ENCODE data around the gene GRIN2A.

The GRIN2A gene

DNA sequence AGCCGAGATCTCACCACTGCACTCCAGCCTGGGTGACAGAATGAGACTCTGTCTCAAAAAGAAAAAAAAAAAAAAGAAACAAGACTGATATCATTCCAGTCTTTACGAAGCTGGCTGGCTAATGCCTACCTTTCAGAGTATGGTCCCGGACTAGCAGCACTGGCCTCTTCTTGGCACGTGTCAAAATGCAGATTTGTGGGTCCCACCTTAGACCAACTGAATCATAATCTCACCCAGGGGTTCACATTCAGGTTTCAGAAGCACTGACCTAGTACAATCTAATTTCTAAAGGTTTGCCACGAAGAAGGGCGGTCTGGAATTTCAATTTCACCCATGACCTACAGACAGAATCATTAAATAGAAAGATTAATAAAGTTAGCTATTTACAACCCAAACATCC lies 43.4 kb upstream of the GRIN2A start:
- no peaks in the 10 kb centered on the region for H3K9me3 Mint-ChIP-seq
- no peak overlapping the region for H3K27ac Mint-ChIP-seq
- H3K36me3 Mint-ChIP-seq (ENCODE audit: low read depth) = no peaks in the 10 kb centered on the region
- no peak for DNase-seq
- peaks cover 9% of the 10 kb centered on the region for H3K27me3 Mint-ChIP-seq (ENCODE audit: low read depth, poor library complexity)
- peak overlapping the region; percentile 41 for H3K4me3 Mint-ChIP-seq
- peaks cover 62% of the 10 kb centered on the region for H3K4me1 Mint-ChIP-seq
- TF ChIP-seq, protein P1, sequence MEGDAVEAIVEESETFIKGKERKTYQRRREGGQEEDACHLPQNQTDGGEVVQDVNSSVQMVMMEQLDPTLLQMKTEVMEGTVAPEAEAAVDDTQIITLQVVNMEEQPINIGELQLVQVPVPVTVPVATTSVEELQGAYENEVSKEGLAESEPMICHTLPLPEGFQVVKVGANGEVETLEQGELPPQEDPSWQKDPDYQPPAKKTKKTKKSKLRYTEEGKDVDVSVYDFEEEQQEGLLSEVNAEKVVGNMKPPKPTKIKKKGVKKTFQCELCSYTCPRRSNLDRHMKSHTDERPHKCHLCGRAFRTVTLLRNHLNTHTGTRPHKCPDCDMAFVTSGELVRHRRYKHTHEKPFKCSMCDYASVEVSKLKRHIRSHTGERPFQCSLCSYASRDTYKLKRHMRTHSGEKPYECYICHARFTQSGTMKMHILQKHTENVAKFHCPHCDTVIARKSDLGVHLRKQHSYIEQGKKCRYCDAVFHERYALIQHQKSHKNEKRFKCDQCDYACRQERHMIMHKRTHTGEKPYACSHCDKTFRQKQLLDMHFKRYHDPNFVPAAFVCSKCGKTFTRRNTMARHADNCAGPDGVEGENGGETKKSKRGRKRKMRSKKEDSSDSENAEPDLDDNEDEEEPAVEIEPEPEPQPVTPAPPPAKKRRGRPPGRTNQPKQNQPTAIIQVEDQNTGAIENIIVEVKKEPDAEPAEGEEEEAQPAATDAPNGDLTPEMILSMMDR (IDR thresholded peaks at IDR 0.05) = no peak

DNA sequence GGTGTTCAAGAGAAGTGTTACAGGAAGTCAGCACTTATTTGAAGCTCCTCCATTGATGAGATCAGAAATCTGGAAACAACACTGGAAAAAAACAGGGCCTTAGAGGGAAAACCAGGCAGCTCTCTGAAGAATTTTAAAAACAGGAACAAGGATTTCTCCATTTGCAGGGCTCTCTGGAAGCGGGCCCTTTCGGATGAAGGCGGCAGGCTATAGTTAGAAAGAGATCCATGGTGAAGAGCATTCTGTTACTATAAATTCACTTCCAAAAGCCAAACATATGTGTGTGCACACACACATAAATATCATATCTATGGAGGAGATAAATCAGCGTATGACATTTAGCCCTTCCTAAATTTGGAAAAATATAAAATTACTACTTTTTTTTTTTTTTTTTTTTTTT lies 42.6 kb upstream of the GRIN2A start:
- Mint-ChIP-seq H3K27ac (peak overlapping the region; percentile 70), H3K4me1 (peaks cover 70% of the 10 kb centered on the region), H3K36me3 (ENCODE audit: low read depth) (no peaks in the 10 kb centered on the region), H3K27me3 (ENCODE audit: low read depth, poor library complexity) (peaks cover 9% of the 10 kb centered on the region), H3K9me3 (no peaks in the 10 kb centered on the region), H3K4me3 (no peak overlapping the region)
- TF ChIP-seq, protein P1 (IDR thresholded peaks at IDR 0.05) = no peak
- no peak for DNase-seq

DNA sequence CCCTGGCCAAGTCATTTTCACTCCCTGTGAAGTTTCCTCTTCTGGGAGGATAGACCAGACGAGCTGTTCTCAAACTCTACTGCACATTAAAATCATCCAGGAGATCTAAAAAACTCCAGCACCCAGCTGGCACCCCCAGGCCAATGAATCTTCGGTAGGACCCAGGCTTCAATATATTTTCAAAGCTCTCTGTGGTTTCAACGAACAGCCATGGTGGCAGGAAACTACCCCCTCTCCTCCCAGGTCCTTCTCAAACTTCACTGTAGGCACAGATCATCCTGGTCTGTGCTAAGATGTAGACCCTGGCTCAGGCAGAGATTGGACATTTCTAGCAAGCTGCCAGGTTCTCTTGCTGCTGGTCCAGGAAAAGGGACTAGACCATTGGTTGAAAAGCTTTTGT lies 38.7 kb upstream of the GRIN2A start:
- no peak for DNase-seq
- Mint-ChIP-seq H3K4me1 (peaks cover 47% of the 10 kb centered on the region), H3K27me3 (ENCODE audit: low read depth, poor library complexity) (peaks cover 15% of the 10 kb centered on the region), H3K9me3 (no peaks in the 10 kb centered on the region), H3K27ac (no peak overlapping the region), H3K4me3 (no peak overlapping the region), H3K36me3 (ENCODE audit: low read depth) (no peaks in the 10 kb centered on the region)
- TF ChIP-seq, protein P1 (IDR thresholded peaks at IDR 0.05) = no peak

DNA sequence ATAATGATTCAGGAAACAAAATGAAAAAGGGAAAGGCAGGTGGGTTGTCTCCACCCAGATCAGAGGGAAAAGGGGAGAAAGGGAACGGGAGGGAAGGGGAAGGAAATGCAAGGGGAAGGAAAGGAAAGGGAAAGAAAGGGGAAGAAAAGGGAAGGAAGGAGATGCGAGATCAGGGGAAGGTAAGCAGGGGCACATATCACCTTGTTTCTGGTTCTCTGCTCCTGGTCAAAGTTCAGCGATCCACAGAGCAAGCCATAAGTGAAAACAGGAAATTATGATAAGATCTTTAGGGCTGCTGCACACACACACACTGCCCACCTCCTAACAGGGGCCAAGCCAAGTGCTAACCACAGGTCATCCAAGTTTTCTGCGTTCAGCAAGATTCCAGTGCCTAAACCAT lies 37.5 kb upstream of the GRIN2A start:
- H3K9me3 Mint-ChIP-seq = no peaks in the 10 kb centered on the region
- H3K27ac Mint-ChIP-seq = no peak overlapping the region
- peaks cover 15% of the 10 kb centered on the region for H3K27me3 Mint-ChIP-seq (ENCODE audit: low read depth, poor library complexity)
- TF ChIP-seq, protein P1 (IDR thresholded peaks at IDR 0.05) = no peak
- no peaks in the 10 kb centered on the region for H3K36me3 Mint-ChIP-seq (ENCODE audit: low read depth)
- H3K4me1 Mint-ChIP-seq = peaks cover 38% of the 10 kb centered on the region
- no peak for DNase-seq
- no peak overlapping the region for H3K4me3 Mint-ChIP-seq

DNA sequence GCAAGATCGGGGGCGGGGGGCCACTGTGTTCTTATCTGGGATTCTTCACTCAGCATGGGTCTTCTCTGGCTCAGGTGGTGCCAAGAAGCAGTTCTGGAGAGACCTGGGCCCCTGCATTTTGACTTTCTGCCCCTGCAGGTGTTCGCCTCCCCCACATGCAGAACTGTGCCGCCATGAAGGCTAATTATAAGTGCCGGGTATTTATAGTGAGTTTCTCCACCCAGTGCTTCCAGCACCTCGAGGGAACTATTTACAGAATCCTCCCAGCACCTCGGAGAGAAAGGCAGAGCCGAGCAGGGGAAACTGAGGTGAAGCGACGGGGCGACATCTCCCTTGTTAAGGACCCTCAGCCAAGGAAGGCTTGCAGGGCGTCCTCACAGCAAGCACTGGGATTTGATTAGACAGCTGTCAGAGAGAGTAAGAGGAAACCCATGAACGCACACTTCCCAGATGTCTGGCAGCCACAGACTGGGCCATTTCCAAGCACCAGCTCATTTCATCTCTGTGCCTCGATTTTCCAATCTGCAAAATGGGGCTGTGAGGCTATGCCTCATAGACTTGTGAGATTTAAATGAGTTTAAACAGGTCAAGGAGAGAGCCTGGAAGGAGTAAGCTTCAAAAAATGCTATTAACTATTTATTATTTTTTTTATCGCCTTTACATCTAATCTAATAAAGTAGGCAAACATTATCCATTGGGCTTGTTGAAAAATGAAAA lies 36.4 kb upstream of the GRIN2A start:
- TF ChIP-seq, protein P1 (IDR thresholded peaks at IDR 0.05) = no peak
- Mint-ChIP-seq H3K4me3 (no peak overlapping the region), H3K4me1 (peaks cover 32% of the 10 kb centered on the region), H3K27ac (no peak overlapping the region), H3K36me3 (ENCODE audit: low read depth) (no peaks in the 10 kb centered on the region), H3K27me3 (ENCODE audit: low read depth, poor library complexity) (peaks cover 16% of the 10 kb centered on the region), H3K9me3 (no peaks in the 10 kb centered on the region)
- no peak for DNase-seq

DNA sequence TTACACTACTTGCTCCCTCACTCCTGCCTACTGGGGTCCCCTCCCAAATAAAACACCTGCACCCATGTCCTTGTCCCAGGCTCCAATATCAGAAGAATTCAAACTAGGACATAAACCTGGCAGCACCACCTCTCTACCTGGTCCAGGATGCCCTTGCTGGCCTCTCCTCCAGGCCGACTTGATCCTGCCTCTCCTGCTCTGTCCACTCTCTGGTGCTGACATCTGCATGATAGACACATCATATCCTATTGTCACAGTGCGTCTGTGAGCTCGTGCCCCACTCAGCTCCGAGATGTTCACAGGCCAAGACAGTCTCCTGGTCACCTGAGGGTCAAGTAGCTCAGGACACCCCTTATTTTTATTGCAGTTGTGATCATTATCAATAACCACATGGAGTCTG lies 31.5 kb upstream of the GRIN2A start:
- H3K9me3 Mint-ChIP-seq = no peaks in the 10 kb centered on the region
- no peak for DNase-seq
- H3K27me3 Mint-ChIP-seq (ENCODE audit: low read depth, poor library complexity) = peaks cover 15% of the 10 kb centered on the region
- no peak overlapping the region for H3K4me3 Mint-ChIP-seq
- H3K27ac Mint-ChIP-seq = no peak overlapping the region
- H3K36me3 Mint-ChIP-seq (ENCODE audit: low read depth) = no peaks in the 10 kb centered on the region
- H3K4me1 Mint-ChIP-seq = peaks cover 12% of the 10 kb centered on the region
- TF ChIP-seq, protein P1 (IDR thresholded peaks at IDR 0.05) = no peak

Data from nephron progenitor cell (in vitro differentiated cells).